ENCODE results near the gene TMEM242. TPM values are rescaled to one million over a fixed set of nuclear protein-coding genes. Genes with fewer than 3 reads are reported as not detected.

Gene TMEM242
- total RNA-seq, 1 experiment from 2014 or later, result 10.5 TPM

DNA sequence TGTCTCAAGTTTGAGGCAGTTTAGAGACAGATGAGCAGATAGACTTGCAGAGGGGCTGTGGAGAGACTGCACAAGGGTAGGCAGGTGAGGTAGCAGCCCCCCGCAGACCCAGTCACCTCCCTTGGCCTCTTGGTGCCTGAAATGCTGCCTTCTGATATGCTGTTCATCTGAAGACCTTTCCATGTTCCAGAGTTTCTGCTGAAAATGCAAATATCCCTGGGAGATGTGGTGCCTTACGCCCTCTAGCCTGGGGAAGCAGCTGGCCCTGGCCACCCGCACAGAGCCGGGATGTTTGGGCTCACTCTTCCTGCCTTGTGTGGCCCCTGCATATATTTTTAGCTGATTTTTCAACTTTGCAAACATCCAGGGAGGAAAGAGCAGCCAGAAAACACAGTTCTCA is 51.4 kb downstream of the TMEM242 start:
- DNase-seq (ENCODE audit: low read depth), result no peak

DNA sequence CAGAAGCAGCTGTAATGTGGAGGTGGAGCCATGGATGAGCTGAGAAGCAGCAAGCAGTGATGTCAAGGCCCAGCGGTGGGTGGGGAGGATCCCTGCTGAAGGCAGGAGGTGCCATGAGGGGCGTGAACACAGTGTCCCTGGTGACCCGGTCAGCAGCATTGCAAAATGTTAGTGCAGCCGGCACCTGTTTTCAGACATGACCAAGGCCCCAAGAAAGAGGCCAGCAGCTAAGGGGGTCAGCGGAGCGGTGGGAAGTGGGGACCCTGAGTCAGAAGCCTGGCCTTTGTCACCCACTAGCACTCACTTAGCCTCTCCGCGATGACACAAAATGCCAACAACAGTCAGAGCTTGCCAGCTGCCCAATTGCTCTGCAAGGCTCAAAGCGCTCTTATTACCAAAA is 51.9 kb downstream of the TMEM242 start:
- no peak for DNase-seq (ENCODE audit: low read depth)

DNA sequence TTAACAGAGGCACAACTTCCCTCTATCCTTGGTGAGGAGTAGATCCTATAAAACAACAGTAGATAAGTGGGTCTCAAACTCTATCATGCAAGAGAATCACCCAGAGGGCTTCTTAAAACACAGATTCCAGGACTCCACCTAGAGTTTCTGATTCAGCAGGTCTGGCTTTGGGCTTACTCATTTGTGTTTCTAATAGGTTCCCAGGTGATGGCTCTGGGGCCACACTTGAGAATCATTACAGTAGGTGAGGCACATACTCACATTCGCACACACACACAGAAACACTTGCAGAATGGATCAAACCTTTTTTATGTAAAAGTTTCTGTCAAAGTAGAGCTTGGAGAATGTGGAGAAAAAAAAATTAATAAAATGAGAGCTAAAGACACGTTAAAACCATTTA is 52.4 kb downstream of the TMEM242 start:
- DNase-seq (ENCODE audit: low read depth), result no peak

DNA sequence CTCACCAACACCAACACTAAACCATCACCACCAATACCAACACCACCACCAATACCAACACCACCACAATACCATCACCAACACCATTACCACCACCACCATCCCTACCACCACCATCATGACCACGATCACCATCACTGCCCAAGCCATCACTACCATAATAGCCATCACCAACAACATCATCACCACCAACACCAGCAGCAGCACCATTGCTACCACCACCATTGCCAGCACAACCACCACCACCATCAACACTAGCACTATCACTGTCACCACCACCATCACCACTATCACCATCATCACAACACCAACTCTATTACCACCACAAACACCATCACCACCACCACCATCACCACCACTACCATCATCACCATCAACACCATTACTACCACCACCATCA is 53.0 kb downstream of the TMEM242 start:
- DNase-seq (ENCODE audit: low read depth), result no peak

DNA sequence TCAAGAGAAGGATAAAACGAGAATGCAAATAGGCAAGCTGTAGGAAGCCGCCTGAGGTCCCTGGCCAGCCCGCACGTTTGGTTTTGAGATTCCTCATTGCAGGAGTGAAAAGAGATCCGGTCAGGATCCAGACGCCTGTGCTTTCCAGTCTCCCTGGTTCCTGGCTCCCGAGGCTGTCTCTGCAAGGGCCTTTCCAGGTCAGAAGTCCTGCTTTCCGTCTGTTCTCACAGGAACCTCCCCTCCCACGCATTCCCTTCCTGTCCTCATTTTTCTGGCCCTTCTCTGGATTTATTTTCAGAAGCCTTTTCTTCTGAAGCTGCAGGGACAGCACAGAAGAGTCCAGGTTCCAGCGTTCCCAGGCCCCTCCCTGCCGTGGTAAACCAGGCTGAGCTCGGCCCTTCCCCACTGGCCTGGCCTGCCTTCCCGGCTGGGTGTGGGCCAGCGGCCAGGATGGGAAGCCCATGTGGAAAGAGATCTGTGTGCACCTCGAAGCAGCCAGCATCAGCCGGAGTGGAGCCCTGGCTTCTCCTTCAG is 54.0 kb downstream of the TMEM242 start:
- peak; percentile 46 for DNase-seq (ENCODE audit: low read depth)

DNA sequence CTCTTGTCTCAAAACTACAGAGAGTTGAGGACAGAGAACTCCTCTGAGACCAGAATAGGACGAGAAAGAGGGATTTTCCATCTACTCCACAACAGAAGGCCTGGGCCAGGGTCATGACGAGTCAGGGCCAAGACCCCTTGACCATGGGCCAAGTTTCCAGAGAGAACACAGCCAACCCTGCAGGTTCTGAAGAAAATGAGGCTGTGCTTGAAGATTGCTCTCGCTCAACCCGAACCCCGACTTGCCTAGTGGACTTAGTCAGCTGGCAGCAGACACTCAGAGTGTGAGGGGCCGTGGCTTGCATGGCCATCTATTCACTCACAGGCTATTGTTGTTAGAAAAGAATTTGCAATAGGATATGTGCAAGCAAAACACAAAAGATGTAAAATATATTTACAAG is 54.5 kb downstream of the TMEM242 start:
- no peak for DNase-seq (ENCODE audit: low read depth)

DNA sequence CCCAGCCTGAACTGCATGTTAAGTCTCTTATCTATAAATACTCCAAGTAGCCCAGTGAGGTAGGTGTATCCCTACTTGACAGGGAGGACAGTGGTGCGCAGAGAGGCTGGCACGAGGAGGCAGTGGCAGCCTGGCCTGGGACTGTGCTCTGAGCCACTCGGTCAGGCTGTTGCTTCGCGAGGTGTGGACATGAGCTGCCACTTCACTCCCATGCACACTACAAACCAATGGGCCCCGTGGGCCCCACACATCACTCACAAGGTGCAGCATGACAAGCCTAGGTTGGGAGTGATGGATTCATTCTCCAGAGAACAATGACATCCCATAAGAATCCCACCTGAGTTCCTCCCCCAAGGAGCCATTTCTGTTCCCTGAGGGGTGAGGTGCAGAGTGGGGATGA is 54.9 kb downstream of the TMEM242 start:
- DNase-seq (ENCODE audit: low read depth), result no peak

DNA sequence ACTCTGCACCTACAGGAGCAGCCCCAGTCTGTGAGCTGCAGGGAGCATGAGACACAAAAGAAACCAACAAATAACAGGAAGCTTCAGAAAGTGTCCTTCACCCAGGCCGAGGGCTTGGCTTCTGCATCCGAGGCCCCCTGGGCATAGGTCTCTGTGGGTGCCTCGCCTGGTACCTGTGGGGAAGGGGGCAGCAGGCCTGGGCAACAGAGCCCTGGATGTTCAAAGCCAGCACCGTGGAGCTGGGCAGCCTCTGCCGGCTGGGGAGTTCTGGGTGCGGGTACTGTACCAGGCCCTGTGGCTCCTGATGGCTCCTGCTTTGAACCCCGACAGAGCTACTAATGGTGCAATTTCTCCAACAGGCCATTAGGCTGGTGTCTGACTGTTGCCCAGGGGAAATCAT is 55.7 kb downstream of the TMEM242 start:
- DNase-seq (ENCODE audit: low read depth), result no peak

DNA sequence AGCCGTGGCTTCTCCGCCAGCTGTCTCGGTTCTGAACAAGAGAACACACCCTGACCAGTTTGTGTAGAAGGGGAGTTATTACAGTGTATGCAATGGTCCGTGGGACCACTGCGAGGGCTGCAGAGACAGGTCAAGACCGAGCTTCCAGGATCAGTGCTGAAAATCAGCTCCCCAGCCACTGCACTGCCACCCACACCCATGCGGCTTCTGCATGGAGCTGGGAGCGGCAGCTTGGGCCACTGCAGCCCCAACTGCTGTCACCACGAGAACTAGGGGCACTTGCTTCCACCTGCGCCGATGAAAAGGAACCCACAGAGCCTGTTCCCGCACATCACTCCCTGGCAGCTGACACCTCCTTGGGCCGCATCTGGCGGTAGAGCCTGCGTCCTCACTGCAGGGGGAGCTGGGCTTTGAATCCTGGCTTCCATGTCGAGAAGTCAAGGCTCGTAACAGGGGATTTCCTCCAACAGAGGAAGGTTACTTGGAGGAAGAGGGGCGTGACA is 56.2 kb downstream of the TMEM242 start:
- no peak for DNase-seq (ENCODE audit: low read depth)

DNA sequence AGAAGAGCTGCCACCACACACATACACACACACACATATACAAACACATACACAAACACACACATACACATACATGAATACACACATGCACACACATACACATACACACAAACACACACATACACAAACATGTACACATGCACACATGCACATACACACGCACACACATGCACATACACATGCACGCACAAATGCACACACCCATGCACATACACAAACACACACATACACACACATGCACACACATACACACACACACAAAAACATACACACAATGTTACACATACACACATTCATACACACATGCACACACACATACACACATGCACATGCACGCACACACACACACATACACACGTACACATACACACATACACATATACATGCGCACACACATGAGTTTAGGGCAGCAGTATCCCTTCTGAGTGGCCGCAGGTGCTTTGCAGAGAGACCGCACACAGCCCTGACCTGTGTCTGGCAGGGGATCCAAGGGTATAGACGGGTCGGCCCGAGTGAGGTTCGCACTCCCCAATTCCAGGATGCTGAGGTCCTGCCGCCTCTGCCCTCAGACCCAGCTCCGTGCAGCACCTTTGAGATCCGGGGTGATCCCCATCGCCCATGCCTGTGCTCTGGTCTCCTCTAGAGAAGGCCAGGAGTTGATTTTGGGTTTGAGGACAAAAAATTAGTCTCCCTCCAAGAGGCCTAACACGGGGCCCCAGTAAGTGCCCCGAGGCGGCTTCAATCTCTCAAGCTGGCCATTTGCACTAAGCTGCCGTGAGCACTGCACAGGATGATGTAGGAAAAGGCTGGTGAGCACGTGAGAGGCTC is 56.8 kb downstream of the TMEM242 start:
- DNase-seq (ENCODE audit: low read depth), result no peak

DNA sequence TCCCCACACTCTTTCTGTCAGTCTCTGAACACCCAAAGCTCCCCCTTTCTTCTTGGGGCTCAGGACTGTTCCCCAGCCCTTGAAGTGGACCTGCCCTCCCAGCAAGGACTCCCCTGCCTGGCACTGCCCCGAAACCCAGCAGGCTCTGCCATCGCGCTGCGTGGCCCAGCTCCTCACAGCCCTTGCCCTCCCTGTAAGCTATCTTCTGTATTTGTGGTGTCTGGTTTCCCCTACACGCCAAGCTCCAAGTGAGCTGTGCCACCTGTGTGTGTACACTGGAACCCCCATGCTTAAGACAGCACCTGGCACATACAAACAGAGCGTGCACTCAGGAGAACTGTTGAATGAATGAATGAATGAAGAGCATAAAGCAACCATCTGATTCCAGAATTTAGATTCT is 57.7 kb downstream of the TMEM242 start:
- no peak for DNase-seq (ENCODE audit: low read depth)

DNA sequence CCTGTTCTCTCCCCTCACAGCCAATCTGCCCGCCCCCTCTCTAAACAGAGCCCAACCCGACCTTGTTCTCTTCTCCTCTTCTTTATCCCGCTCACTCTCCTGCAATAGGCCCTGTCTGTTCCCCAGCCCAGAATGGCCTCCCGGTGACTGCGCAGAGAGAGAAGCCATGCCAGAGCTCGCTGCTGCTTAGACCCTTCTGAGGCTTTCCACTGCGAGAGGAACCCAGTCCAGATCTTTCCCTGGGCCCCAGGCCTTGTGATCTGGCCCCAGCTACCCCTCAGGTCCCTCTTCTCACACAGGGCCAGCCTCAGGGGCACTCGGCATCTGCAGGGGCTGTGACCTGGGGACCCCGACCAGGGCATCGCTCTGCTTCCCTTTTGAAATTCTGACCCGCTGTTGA is 58.1 kb downstream of the TMEM242 start:
- no peak for DNase-seq (ENCODE audit: low read depth)

DNA sequence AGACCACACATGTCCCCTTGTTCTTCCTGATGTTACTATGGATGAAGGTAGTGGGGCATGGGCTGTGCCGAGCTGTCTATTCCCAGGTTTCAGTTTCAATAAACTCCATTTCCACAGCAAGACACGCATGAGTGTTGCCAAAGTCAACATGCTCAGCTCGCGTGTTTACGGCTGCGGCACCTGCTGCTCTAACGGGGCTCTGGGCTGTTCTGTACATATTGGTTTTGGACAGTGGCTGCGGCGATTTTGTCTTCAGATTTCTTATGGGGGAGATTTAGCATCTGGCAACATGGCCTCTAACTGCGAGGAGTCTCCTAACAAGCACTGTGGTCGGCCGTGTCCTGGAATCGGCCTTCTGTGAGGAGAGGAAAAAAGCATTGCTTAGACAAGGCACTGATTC is 58.6 kb downstream of the TMEM242 start:
- no peak for DNase-seq (ENCODE audit: low read depth)

DNA sequence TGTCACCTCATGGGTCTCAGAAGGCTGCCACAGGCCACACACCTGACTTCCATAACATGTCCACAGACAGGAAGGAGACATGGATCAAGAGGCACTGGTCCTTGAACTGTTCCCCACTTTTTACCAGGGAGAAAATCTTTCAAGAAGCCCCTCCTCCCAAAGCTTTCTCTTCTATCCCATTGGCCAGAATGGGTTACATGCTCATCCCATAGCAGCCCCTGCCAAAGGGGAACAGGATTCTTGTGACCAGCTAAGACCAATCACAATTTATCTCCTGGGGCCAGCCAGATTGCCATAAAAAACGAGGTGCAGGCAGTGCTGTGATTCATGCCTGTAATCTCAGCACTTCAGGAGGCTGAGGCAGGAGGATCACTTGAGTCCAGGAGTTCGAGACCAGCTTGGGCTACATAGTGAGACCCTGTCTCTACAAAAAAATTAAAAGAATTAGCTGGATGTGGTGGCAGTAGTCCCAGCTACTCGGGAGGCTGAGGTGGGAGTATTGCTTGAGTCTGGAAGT is 59.4 kb downstream of the TMEM242 start:
- no peak for DNase-seq (ENCODE audit: low read depth)

DNA sequence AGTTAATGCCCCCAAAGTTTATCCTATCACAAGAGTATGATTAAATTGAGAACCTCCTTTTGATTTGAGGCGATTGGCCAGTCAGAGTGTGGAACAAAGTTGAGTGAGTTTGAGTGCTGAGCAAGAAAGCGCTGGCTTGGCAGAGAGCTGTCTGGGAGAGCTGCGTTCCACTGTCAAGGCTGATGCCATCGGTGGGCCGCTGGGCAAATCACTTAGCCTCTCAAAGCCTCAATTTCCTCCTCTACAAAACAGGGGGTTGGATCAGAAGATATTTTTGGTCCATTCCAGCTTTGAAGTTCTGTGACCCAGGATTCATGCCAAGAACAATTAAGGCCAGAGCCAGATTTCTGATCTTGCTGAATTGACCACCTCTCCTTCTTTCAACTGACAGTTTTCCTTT is 60.2 kb downstream of the TMEM242 start:
- no peak for DNase-seq (ENCODE audit: low read depth)

DNA sequence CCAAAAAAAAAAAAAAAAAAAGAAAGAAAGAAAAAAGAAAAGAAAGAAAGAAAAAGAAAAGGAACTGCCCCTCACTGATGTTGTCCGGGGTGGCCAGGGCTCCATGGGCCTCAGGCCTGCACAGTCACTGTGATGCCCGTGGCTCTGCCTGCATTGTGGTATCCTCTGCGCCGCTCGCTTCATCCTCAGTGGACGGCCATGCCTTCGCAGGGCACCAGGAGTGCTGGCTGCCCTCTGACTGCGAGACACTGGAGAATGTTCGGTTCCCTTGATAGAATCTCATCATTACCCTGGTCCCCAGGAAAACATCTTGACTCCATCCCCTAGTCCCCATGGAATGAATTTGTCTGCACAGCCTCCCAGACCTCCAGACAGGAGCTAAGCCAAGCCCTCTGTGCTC is 61.7 kb downstream of the TMEM242 start:
- DNase-seq (ENCODE audit: low read depth), result no peak

DNA sequence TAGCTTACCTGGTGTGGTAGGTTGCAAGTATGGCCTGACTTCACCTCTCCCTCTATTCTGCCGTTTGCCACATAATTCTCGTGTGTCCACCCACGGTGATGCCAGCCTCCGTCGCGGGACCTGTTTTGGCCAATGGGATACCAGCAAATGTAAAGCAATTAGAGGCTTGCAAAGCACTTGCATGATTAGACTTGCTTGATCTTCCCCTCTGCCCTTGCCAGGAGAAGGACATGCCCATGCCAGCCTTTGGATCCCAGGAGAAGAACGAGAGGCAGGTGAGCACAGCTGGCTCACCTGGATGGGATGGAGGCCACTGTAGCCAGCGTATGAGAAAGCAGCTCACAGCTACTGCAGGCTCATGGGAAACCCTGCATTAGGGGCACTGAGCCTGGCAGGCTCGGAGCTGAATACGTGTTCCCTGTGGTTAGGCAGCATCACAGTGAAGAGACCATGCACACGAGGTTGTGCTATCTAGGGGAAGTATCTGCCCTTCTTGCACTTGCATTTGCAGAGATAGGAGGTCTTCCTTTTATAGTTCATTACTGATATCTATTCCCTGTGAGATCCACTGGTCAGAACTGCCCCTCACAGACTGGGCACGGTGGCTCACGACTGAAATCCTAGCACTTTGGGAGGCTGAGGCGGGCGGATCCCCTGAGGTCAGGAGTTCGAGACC is 62.4 kb downstream of the TMEM242 start:
- no peak for DNase-seq (ENCODE audit: low read depth)

DNA sequence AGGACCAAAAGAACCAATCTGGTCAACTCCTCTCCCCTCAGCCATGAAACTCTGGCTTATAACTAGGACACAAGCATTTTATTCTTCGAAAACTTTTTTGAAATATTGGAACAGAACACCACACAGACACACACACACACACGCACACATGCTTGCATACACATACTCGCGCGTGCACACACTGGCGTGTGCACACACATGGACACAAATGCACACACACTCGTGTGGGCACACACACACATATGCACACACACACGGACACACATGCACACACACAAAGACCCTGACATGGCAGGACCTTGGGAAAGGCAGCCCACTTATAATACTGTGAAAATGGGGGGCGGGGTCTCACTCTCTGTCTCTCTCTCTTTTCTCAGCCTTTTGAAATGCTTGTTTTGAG is 63.9 kb downstream of the TMEM242 start:
- no peak for DNase-seq (ENCODE audit: low read depth)

DNA sequence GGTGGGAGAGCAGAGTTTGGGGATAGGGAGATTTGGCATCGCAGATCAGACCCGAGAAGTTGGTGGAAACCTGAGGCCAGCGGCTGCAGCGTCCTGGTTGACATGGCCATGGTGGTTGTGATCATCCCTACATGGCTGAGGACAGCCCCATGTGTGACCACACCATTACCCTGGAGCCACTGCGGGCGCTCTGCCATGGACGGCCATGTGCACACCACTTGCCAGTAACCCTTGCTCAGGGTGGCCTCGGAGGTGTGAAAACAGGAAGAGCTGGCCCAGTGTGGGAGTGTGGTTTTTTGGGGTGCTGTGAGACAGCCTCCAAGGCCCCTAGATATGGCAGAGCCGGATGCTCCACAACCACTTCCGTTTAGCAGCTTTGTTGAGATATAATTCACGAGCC is 64.4 kb downstream of the TMEM242 start:
- DNase-seq (ENCODE audit: low read depth), result no peak

DNA sequence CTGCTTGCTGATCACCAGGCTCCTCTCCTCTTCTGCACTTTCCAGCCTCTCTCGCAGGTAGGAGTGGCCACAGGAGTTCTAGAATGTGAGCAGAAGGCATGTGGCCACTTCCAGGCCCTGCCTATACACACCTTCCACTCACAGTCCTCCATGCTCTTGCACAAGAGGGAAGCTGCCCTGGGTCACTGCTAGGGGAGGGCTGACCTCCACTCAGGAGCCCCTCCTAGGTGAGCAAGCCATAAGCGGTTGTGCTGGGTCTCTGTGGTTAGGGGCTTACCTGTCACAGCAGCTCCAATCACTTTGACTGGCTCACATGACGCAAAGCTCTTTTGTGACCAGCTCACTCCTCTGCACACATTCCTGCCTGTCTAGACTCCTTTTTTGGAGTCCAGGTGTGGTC is 68.2 kb downstream of the TMEM242 start:
- DNase-seq (ENCODE audit: low read depth), result no peak

DNA sequence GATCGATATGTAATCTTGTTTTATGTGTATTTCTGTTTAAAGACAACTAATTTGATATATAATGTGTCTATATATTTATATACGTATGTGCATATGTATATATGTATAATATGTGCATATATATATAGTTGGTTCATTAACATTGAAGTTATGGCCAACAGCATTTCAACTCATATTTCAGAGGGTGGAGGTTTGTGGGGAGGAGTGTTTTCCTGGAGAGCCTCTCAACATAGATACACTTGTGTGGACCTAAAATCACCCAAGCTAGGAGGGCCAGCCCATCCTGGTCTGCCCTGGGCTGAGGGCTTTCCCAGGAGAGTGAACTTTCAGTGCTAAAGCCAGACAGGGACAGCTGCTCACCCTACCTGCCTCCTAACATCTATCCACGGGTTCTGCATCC is 68.8 kb downstream of the TMEM242 start:
- no peak for DNase-seq (ENCODE audit: low read depth)

DNA sequence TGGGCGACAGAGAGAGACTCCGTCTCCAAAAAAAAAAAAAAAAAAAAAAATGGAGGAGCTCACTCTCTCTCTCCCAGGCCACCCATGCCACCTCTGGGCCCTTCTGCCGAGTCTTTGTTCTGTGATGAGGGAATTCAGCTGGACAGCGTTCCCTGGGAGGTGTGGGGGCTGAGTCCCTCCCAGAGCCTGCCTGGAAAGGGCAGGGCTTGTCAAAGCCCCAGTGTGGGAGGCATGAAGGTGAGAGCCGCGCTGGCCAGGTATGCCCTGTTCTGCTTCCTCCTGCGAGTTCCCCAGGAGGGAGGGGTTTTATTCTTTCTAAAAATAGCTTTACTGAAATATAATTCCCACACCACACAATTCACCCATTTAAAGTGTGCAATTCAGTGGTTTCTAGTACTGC is 69.6 kb downstream of the TMEM242 start:
- DNase-seq (ENCODE audit: low read depth), result no peak

DNA sequence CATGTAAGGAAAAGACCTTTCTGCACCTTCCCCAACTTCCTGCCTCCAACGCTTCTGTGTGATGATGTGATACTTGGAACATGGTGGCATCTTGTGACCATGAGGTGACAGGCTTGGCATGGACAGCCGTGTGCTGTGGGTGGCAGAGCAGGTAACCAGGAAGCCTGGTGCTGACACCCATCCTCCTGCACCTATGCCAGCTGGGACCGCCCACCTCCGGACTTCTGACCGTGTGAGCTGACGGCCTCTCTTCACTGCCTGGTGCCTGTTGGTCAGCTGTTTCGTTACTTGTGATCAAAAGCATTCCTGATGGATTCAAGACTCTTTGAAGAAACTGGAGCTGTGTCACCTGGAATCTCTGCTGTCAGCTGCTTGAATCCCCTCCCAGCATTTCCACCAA is 70.3 kb downstream of the TMEM242 start:
- DNase-seq (ENCODE audit: low read depth), result no peak

All from Daoy (cell line).